HTERT RPE-1 (cell line): ENCODE results near the gene FYN.

Experiments used
- in situ Hi-C: fragments of 300-500 bp; cut with MboI; formaldehyde crosslinking; loops from 4 replicates; pipeline ENCODE4 v1.14.3; 2020; ENCODE audit warnings: low sequenced_read_pairs

Gene FYN

DNA sequence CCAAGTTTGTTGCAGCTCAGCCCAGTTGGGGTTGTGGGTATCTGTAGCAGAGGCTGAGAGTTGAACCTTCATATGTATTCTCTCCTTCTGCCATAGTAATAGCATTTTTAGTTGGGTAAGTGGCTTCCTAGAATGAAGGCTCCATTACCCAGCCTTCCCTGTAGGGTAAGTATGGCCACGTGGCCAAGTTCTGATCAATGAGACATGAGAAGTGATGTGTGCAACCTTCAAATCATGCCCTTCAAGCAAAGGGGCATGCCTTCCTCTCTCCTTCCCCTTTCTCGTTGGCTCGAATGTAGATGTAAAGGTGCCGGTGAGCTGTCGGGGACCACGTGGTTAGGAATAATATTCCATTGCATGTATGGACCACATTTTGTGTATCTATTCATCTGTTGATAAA is 254.8 kb downstream of the FYN start:
- in situ Hi-C loops: no loop called here

DNA sequence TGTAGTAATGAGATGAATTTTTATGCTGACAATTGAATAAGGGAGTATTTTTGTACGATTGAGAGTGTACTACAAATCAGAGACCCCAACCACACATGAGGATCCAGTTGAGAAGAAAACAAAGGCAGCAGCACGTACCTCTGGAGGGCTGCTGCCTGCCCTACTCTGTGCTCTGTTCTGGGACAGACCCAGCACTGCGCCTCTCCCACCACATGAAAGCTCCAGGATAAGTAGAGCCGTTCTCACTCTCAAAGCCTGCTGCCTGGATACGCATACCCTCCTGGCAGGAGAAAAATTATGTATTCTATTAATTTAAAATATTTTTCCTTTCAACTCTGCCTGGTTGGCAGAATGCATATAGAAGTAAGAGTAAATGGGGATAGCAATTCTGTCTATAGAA is 256.1 kb downstream of the FYN start:
- in situ Hi-C loops: no loop called here

DNA sequence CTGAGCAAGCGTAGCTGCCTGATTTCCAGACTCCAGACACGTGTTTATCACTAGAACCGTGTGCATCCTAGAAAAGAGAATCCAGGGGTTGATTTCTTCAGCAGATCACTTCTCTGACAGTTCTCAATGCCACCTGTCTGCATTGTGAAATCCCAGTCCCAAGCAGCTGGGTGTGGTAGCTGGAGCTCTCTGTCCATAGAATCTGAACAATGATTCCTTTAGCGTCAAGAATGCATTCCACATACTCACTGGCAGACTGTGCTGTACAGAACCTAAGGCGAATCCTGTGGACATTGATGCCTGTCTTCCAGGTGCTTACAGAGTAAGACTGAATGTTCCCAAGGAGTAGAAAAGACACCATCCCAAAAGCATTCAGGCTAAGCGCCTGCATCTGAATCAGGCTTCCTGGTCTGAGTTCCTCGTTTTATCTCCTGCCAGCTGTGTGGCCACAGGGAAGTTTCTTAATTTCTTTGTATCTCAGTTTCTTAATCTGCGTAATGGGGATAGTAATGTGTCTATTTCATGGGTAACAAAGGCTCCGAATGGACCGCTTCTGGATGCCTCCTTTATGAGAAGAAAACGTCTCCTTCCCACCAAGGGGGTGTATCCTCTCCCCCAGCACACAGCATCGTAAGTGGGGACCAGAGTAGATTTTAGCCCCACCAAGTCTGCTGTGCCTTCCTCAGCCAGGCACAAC is 257.2 kb downstream of the FYN start:
- in situ Hi-C loops: no loop called here

DNA sequence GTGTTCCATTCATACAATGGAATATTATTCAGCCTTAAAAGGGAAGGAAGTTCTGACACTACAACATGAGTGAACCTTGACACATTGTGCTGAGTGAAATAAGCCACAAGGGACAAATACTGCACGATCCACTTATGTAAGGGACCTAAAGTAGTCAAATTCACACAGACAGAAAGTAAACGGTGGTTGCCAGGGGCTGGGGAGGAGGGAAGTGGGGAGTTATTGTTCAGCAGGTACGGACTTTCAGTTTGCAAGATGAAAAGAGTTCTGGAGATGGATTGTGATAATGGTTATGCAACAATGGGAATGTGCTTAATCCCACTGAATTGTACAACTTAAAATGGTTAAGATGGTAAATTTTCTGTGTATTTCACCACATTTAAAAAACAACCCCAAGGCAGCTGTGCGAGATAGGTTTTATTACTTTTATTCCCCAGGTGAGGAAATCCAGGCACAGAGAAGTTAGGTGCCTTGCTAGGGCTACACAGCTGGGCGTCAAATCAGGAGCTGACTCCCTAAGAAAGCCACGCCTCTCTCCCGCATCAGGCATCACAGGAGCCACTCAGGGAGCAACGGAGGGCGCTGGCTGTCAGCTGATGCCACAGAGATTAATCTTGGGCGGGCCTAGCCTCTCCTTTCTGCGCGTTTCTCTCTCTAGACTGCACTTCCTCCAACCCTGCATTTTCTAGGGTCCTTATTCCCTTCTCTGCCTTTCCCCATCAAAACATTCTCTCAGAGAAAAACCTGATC is 258.2 kb downstream of the FYN start:
- in situ Hi-C loops: no loop called here

DNA sequence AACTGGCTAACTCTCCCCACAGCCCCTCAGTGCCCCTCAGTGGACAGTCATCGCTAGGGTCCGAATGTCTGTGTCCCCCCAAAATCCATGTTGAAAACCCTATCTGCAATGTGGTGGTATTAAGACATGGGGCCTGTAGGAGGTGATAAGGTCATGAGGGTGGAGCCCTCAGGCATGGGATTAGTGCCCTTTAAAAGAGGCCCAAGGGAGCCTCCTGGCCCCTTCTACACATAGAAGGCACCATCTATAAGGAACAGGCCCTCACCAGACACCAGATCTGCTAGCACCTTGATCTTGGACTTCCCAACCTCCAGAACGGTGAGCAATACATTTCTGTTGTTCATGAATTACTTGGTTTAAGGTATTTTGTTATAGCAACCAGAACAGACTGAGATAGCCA is 260.9 kb downstream of the FYN start:
- in situ Hi-C loops: no loop called here

DNA sequence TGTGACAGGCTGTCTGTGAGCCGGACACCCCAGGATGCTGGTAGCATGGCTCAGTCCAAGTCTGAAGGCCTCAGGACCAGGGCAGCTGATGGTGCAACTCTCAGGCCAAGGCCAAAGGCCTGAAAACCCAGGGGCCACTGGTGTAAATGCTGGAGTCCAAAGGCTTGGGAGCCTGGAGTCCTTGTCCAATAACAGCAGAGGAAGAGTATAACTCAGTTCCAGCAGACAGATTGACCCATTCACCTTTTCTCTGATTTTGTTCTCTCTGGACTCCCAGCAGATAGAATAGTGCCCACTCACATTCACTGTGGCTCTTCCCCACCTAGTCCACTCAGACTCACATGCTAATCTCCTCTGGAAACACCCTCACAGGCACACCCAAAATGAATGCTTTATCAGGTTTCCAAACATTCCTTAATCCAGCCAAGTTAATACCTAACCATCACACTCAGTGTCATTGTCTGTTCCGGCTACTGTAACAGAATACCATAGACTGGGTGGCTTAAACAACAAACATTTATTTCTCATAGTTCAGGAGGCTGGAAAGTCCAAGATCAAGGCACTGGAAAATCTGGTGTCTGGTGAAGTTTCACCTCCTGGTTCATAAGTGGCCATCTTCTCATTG is 262.6 kb downstream of the FYN start:
- in situ Hi-C loops: no loop called here
